Neural cell (in vitro differentiated cells): ENCODE measurements around the gene ARMC12. TPM values are rescaled to one million over a fixed set of nuclear protein-coding genes. Genes with fewer than 3 reads are reported as not detected.

ENCODE experiments used
- polyA plus RNA-seq: library from polyadenylated mRNA; depleted of rRNA; stranded (reverse); fragments of >200 nt; gene quantifications from 2 replicates; pipeline ENCODE4 v1.2.3, GENCODE V29; 2014

The ARMC12 gene
- polyA plus RNA-seq, 1 donor from 2014 or later, result 2.2 TPM

Other genes starting within 250 kb of the ARMC12 start
- gene TEAD3, start 240.0 kb upstream of the ARMC12 start, polyA plus RNA-seq, result 0.10 and 0.42 TPM in 2 replicates
- gene TULP1, start 224.1 kb upstream of the ARMC12 start, polyA plus RNA-seq, result 0.14 TPM in 1 of 2 replicates, not detected in the other
- 0.84 and 1.2 TPM in 2 replicates for gene FKBP5, start 48.1 kb upstream of the ARMC12 start, polyA plus RNA-seq
- gene CLPSL2, start 39.6 kb downstream of the ARMC12 start, polyA plus RNA-seq, result not detected in 2 replicates
- not detected in 2 replicates for gene CLPSL1, start 44.0 kb downstream of the ARMC12 start, polyA plus RNA-seq
- not detected in 2 replicates for gene CLPS, start 60.3 kb downstream of the ARMC12 start, polyA plus RNA-seq
- 0.17 TPM in 1 of 2 replicates, not detected in the other for gene LHFPL5, start 68.3 kb downstream of the ARMC12 start, polyA plus RNA-seq
- gene SRPK1, start 184.1 kb downstream of the ARMC12 start, polyA plus RNA-seq, result 34.8 and 39.9 TPM in 2 replicates